Endodermal cell (in vitro differentiated cells): ENCODE results near the gene GM2A. TPM values are rescaled to one million over a fixed set of nuclear protein-coding genes. Genes with fewer than 3 reads are reported as not detected.

Source experiments
- DNase-seq: peaks from one replicate; pipeline ENCODE4 v3.0.0-alpha.2; 2017
- H3K27ac ChIP-seq: 2 replicates; pipeline ENCODE4 v1.5.1; 2013; ENCODE audit warnings: mild to moderate bottlenecking, low read depth, low read length, moderate library complexity
- H3K27me3 ChIP-seq: 2 replicates; pipeline ENCODE4 v1.6.1; 2013; ENCODE audit warnings: mild to moderate bottlenecking, low read length, moderate library complexity; ENCODE audit not compliant: insufficient read depth, control insufficient read depth, poor library complexity, severe bottlenecking
- H3K36me3 ChIP-seq: 2 replicates; pipeline ENCODE4 v1.7.0; 2013; ENCODE audit warnings: mild to moderate bottlenecking, low read length, moderate library complexity; ENCODE audit not compliant: control insufficient read depth, insufficient read depth
- H3K4me1 ChIP-seq: one replicate; pipeline ENCODE4 v1.7.0; 2013; ENCODE audit warnings: low read length; ENCODE audit not compliant: control insufficient read depth, insufficient read depth
- H3K4me3 ChIP-seq: 2 replicates; pipeline ENCODE4 v1.5.1; 2013; ENCODE audit warnings: mild to moderate bottlenecking, low read length, moderate library complexity
- H3K9ac ChIP-seq: 2 replicates; pipeline ENCODE4 v1.6.1; 2013; ENCODE audit warnings: mild to moderate bottlenecking, low read length, moderate library complexity; ENCODE audit not compliant: poor library complexity, severe bottlenecking; ENCODE audit errors: extremely low read depth
- H3K9me3 ChIP-seq: 2 replicates; pipeline ENCODE4 v1.6.1; 2013; ENCODE audit warnings: mild to moderate bottlenecking, low read length, moderate library complexity; ENCODE audit not compliant: control insufficient read depth
- H3K27ac Mint-ChIP-seq: 2 replicates; pipeline ENCODE4 v1.8.0; 2020; ENCODE audit warnings: mixed read lengths
- H3K27me3 Mint-ChIP-seq: 2 replicates; pipeline ENCODE4 v1.8.0; 2021; ENCODE audit warnings: mild to moderate bottlenecking, mixed read lengths; ENCODE audit not compliant: insufficient read depth
- H3K36me3 Mint-ChIP-seq: 2 replicates; pipeline ENCODE4 v1.8.0; 2020; ENCODE audit warnings: low read depth, mixed read lengths
- H3K4me1 Mint-ChIP-seq: 2 replicates; pipeline ENCODE4 v1.8.0; 2020; ENCODE audit warnings: mixed read lengths
- H3K4me3 Mint-ChIP-seq: 2 replicates; pipeline ENCODE4 v1.8.0; 2020; ENCODE audit warnings: mild to moderate bottlenecking, moderate library complexity, mixed read lengths
- H3K9me3 Mint-ChIP-seq: 2 replicates; pipeline ENCODE4 v1.8.0; 2020; ENCODE audit warnings: mild to moderate bottlenecking, mixed read lengths
- CTCF ChIP-seq: fragments of 200-600 bp; sonication (generic); conservative IDR thresholded peaks from 2 replicates; pipeline ENCODE4 v1.5.0; 2021; ENCODE audit warnings: antibody characterized with exemption, mild to moderate bottlenecking
- WGBS, 2 experiments: methylation state at CpG; one replicate each; pipeline versions ENCODE4 v1.1.5 to v1.1.7; 2013; ENCODE audit warnings: missing lambda C conversion rate in 2 of 2, mixed read lengths in 1 of 2; ENCODE audit not compliant: insufficient coverage in 1 of 2, insufficient read length in 1 of 2; 5-methylcytosine and 5-hydroxymethylcytosine counted together
- total RNA-seq, 2 donors: library from RNA; stranded (reverse); fragmentation: NEBNext Ultra II Directional in 1 of 2; extraction: Animal tissue kit (Norgen Biotek cat#: 25700) in 1 of 2; gene quantifications; 2 replicates in 1 of 2; 3 replicates in 1 of 2; pipeline ENCODE4 v1.2.1, GENCODE V29; 2021

GM2A gene
- total RNA-seq, 2 donors from 2014 or later, result 40.7 to 55.2 TPM

DNA sequence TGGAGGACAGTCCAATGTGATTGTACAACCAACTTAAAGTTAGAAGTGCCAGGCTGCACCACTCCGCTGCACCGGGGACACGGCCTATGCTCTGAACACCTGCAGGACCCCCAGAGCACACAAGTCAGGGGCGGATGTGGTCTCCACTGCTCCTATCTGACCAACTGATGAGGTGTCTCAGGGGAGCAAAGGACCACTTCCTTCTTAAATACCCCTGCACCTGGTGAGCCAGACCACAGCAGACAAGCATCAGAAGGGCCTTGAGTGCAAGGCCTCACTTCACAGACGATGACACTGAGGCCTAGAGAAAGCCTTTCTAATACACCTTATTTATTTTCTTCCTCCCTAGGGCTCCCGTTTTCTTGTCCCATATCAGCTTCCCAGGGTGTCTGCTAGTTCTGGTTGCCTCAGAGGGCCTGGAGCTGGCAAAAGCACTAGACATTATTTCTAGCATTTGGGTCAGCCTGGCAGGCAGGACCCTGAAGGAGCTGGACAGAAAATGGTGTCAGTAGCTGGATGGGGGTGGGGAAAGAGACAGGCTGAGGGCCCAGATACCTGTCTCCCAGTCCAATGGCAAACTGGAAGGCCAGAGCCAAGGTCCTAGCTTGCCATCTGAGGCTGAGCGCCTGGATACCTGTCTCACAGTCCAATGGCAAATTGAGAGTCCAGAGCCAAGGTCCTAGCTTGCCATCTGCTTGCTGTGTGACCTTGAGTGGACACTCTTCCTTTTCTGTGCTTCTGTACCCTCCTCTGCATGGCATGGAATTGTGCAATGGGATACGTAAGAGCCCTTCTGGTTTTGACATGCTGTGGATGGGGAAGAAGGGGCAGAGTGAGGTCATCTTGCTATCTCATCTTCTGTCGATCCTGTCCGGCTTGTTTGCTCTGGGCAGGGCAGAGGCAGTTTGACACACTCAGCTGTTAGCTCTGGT is 38.1 kb upstream of the GM2A start:
- Histone ChIP-seq H3K27me3 (no peaks in the 10 kb centered on the region), H3K9ac (no peak overlapping the region), H3K4me3 (no peak overlapping the region), H3K4me1 (no peaks in the 10 kb centered on the region), H3K36me3 (no peaks in the 10 kb centered on the region), H3K9me3 (no peaks in the 10 kb centered on the region), H3K27ac (no peak overlapping the region)
- TF ChIP-seq CTCF, result no peak
- DNase-seq, result peak; percentile 31
- no peak overlapping the region for H3K4me3 Mint-ChIP-seq
- H3K36me3 Mint-ChIP-seq, result no peaks in the 10 kb centered on the region
- H3K9me3 Mint-ChIP-seq, result no peaks in the 10 kb centered on the region
- no peak overlapping the region for H3K27ac Mint-ChIP-seq
- H3K27me3 Mint-ChIP-seq, result no peaks in the 10 kb centered on the region
- peaks cover 6% of the 10 kb centered on the region for H3K4me1 Mint-ChIP-seq
- 95 to 100% methylated on average over 7 to 10 of the region's 10 CpGs for whole genome bisulfite sequencing, 2 experiments

DNA sequence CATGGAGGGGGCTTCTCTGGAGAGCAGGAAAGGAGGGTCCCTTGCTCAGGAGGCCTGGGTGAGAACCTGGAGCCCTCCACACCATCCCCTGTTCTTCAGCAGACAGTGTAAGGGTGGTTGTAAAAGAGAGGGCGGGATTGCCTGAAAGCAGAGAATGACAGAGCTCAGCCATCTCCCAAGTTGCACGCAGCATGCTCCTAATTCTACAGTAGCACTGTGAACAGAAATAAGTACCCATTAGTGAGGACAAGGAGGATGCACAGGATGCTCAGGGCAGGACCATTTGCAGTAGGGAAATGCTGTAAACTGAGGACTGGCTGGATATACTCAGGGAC is 37.5 kb upstream of the GM2A start:
- no peaks in the 10 kb centered on the region for H3K36me3 ChIP-seq
- Mint-ChIP-seq H3K36me3 (no peaks in the 10 kb centered on the region), H3K9me3 (no peaks in the 10 kb centered on the region), H3K4me1 (peaks cover 6% of the 10 kb centered on the region), H3K4me3 (no peak overlapping the region), H3K27ac (no peak overlapping the region), H3K27me3 (no peaks in the 10 kb centered on the region)
- no peak overlapping the region for H3K4me3 ChIP-seq
- no peaks in the 10 kb centered on the region for H3K27me3 ChIP-seq
- H3K27ac ChIP-seq, result no peak overlapping the region
- no peak for TF ChIP-seq CTCF
- H3K4me1 ChIP-seq, result no peaks in the 10 kb centered on the region
- DNase-seq, result no peak
- H3K9me3 ChIP-seq, result no peaks in the 10 kb centered on the region
- WGBS, 2 experiments, result 88% methylated on average over 2 of the region's 2 CpGs; no CpG with 5 or more reads in 1 of the 2 experiments
- H3K9ac ChIP-seq, result no peak overlapping the region

DNA sequence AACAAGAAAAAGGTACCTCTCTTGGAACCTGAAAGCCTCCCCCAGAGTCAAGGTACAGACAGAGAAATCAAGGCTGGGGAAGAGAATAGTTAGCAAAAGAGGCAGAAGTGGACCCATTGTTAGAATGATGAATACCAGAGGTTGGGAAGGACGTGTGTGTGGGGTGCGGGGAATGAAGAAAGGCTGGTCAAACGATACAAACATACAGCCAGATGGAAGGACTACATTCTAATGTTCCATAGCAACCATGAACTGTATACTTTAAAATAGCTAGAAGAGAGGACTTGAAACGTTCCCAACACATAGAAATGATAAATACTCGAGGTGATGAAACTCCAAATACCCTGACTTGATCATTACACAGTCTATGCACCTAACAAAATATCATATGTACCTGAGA is 36.2 kb upstream of the GM2A start:
- Histone ChIP-seq H3K4me3 (no peak overlapping the region), H3K27me3 (peaks cover 4% of the 10 kb centered on the region), H3K4me1 (no peaks in the 10 kb centered on the region), H3K27ac (no peak overlapping the region), H3K36me3 (no peaks in the 10 kb centered on the region), H3K9ac (no peak overlapping the region), H3K9me3 (no peaks in the 10 kb centered on the region)
- WGBS, 2 experiments, result 82% methylated on average over 5 of the region's 5 CpGs; no CpG with 5 or more reads in 1 of the 2 experiments
- H3K4me1 Mint-ChIP-seq, result peaks cover 6% of the 10 kb centered on the region
- no peaks in the 10 kb centered on the region for H3K9me3 Mint-ChIP-seq
- DNase-seq, result no peak
- H3K4me3 Mint-ChIP-seq, result no peak overlapping the region
- H3K36me3 Mint-ChIP-seq, result no peaks in the 10 kb centered on the region
- peaks cover 3% of the 10 kb centered on the region for H3K27me3 Mint-ChIP-seq
- H3K27ac Mint-ChIP-seq, result no peak overlapping the region
- TF ChIP-seq CTCF, result no peak
